ENCODE data around the gene ANKRD13A.
"Not testable (repeated sequence)": the region's sequence is repeated elsewhere in the genome, so short reads cannot be mapped to it uniquely, and the experiment has no call there.

ANKRD13A gene

DNA sequence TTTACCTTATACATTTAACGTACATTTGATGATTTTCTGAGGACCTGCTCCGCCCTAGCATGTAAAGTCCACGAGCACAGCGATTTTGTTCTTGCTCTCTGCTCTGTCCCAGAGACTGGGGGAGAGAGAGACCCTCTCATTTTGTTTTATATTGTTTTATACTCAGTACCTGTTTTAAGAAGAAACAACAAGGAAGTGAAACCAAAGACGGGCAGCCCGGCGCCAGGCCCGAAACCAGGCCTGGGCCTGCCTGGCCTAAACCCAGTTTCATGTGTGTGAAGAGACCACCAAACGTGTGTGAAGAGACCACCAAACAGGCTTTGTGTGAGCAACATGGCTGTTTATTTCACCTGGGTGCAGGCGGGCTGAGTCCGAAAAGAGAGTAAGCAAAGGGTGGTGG is 49.8 kb downstream of the ANKRD13A start:
- not testable (repeated sequence) for DNase-seq (ENCODE audit: low spot score)

- DNase-seq (ENCODE audit: low spot score) = not testable (repeated sequence)
These were observed 50.4 kb downstream of the ANKRD13A start for GRCh38 chr12:110049666-110050065.

DNA sequence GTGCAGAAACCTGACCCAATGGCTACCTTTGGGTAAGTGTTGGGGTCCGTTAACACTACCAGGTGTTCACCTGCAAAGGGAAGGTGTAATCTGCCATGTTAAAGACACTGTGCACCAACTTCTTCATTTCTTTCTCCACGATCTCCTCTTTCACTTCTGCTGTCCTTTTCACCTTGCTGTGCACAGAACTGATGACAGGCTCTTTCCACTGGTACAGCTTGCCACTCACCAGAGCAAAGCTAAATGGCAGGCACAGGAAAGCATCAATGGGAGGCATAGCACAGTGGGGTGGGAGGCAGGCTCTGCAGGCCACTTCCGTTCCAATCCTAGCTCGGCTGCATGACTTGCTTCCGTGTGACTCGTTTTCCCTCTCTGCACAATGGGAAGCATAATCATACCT is 51.7 kb downstream of the ANKRD13A start:
- no peak for DNase-seq (ENCODE audit: low spot score)

DNA sequence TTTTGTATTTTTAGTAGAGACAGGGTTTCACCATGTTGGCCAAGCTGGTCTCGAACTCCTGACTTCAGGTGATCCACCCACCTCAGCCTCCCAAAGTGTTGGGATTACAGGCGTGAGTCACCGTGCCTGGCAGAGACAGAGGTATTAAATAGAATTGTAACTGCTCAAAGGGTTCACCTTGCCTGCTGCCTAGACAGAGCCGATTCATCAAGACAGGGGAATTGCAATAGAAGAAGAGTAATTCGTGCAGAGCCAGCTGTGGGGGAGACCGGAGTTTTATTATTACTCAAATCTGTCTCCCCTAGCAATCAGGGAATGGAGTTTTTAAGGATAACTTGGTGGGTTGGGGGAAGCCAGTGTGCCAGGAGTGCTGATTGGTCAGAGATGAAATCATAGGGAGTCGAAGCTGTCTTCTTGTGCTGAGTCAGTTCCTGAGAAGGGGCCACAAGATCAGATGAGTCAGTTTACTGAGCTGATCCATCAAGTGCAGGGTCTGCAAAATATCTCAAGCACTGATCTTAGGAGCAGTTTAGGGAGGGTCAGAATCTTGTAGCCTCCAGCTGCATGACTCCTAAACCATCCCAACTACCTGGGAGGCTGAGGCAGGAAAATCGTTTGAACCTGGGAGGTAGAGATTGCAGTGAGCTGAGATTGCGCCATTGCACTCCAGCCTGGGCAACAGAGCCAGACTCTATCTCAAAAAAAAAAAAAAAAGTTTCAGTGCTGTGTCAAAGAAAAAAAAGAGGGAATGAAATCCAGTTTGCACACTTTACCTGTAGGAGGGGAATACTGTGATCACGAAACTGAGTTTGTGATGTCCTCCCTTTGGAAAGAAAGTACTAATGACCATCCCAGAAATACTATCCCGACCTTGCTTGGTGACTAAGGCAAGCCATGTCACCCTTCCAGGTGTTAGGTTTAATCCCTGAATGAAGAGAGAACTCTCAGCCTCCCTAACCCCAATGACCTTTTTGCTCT is 56.4 kb downstream of the ANKRD13A start:
- peak; percentile 63 for DNase-seq (ENCODE audit: low spot score)

DNA sequence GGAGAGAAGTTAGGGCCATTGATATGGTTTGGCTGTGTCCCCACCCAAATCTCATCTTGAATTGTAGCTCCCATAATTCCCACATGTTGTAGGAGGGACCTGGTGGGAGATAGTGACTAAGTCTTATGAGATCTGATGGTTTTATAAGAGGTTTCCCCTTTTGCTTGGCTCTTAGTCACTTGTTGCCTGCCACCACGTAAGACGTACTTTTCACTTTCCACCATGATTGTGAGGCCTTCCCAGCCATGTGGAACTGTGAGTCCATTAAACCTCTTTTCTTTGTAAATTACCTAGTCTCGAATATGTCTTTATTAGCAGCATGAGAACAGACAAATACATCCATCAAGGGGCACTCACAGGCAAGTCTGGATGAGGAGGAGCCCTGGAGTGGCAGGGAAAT is 57.4 kb downstream of the ANKRD13A start:
- DNase-seq (ENCODE audit: low spot score) = not testable (repeated sequence)

DNA sequence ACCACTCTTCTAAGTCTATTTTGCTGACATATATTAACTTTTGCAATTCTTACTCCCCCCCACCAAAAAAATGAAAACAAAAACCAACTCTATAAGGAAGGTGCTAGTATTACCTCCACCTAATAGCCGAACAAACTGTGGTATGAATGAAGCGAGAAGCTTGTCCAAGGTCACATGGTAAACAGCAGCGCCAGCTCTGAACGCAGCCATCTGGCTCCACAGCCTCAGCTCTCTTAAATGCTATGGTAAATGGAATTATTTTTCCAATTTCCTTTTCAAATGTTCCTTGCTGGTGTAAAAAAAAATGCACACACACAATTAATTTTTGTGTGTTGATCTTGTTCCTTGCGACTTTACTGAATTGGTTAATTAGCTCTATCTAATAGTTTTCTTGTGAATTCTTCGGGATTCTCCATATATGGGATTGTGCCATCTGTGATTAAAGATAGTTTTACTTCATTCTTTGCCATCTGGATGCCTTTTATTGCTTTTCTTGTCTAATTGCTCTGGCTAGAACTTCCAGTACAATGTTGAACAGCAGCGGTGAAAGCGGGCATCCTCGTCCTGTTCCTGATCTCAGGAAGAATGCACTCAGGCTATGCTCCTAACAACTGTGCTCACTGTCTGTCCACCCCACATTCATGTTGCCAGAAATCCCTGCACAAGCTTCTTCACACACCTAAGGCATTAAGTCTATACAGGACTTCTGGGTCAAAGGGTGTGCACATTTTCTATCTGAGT is 59.8 kb downstream of the ANKRD13A start:
- DNase-seq (ENCODE audit: low spot score) = no peak

DNA sequence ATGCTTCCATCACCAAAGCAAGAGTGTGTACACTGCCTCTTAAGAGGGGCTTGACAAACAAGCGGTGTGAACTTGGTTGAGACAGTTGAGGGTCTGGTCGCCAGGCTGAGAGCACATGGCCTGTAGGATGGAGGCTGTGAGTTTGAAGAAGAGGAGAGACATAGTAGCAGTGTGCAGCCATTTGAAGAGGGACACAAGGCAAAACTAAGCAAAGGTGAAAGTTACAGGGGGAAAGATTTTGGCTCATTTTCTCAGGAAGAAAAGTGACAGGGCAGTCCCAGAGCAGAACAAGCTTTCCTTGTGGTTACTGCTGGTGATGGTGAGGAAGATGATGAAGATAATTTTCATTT is 60.4 kb downstream of the ANKRD13A start:
- no peak for DNase-seq (ENCODE audit: low spot score)

GRCh38 chr12:110062241-110062640 is 63.0 kb downstream of the ANKRD13A start:
- DNase-seq (ENCODE audit: low spot score) = no peak

GRCh38 chr12:110065540-110065939 is 66.3 kb downstream of the ANKRD13A start:
- no peak for DNase-seq (ENCODE audit: low spot score)

- no peak for DNase-seq (ENCODE audit: low spot score)
These were observed 68.3 kb downstream of the ANKRD13A start for GRCh38 chr12:110067531-110067930.

GRCh38 chr12:110068115-110068514 is 68.9 kb downstream of the ANKRD13A start:
- not testable (repeated sequence) for DNase-seq (ENCODE audit: low spot score)

- DNase-seq (ENCODE audit: low spot score) = no peak
These were observed 69.4 kb downstream of the ANKRD13A start for GRCh38 chr12:110068654-110069053.

GRCh38 chr12:110071504-110071903 is 72.3 kb downstream of the ANKRD13A start:
- no peak for DNase-seq (ENCODE audit: low spot score)

DNA sequence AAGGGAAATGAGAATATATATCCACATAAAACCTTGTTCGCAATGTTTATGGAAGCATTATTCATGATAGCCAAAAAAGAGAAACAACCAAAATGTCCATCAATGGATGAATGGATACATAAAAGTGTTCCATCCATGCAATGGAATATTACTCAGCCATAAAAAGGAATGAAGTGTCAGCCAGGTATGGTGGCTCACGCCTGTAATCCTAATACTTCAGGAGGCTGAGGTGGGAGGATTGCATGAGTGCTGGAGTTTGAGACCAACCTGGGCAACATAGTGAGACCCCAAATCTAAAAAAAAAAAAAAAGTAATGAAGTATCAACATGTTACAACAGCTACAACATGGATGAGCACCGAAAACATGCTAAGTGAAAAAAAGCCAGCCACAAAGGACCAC is 72.7 kb downstream of the ANKRD13A start:
- DNase-seq (ENCODE audit: low spot score) = no peak

DNA sequence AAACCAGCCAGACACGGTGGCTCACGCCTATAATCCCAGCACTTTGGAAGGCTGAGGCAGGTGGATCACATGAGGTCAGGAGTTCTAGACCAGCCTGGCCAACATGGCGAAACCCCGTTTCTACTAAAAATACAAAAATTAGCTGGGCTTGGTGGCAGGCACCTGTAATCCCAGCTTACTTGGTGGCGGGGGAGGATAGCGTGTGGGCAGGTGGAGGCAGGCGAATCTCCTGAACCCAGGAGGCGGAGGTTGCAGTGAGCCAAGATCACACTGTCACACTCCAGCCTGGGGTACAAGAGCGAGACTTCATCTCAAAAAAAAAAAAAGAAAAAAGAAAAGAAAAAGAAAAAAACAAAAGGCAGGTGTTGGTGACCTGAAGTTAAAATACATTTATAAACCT is 73.4 kb downstream of the ANKRD13A start:
- not testable (repeated sequence) for DNase-seq (ENCODE audit: low spot score)

DNA sequence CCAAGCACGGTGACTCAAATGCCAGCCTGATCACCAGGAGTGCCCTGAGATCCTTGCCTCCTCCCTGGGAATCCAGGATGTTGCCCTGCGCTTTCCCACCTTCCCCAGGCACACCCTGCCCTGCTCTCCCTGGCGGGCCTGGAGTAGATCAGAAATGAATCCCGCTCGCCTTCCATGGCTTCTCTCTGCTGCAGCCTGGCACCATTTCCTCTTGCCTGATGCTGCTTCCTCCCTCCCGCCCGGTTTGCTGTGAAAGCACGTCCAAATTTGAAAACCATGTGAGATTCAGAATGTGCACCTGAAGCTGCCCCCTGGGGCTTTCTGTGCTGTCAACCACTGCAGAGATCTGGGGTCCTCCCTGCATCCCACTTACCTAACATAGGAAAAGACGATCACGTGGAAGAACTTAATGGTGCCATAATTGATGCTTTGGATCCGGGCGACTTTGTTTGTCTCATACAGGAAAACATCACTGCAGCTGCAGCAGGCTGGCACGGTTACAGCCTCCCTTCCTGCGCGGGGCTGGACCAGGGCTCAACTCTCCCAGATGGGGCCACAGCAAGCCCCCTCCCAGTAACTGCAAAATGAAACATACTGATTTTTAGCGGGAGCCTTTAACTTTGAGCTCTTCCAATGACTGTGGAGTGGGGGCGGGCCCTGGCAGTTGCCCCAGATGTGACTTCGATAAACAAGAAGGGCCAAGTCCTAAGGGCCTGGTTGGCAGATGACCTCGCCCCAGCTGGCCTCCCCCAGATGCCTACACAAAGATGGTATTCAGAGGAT is 74.0 kb downstream of the ANKRD13A start:
- DNase-seq (ENCODE audit: low spot score) = peak; percentile 6

DNA sequence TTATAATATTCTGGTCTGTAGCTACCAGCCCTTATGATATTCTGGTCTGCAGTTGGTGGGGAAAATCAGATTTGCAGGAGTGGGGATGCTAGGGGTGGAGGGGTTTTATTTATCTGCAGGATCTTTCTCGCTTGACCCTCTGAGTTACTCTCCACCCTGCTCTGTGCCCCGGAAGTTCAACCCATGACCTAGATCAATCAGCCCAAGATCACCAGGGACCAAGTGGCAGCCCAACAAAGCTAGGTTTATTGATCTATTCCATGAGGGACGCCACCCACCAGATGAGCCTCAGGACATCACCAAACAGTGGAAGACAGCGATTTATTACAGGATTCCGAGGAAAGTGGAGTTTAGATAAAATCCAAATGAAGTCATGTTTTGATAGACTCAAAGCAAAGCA is 74.9 kb downstream of the ANKRD13A start:
- DNase-seq (ENCODE audit: low spot score) = no peak

DNA sequence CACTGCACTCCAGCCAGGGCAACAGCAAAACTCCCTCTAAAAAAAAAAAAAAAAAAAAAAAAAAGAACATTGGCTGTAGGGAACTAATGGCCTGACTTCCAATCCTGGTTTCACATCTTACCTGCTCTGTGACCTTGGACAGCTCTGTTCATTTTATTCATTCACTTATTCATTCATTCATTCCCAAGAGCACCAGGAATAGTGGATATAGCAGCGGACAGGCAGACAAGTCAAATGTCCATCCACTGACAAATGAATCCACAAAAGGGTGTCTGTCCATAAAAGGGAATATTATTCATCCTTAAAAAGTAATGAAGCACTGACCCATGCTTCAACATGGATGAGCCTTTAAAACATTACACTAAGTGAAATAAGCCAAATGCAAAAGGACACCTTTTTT is 76.7 kb downstream of the ANKRD13A start:
- DNase-seq (ENCODE audit: low spot score) = no peak

GRCh38 chr12:110077800-110078199 is 78.6 kb downstream of the ANKRD13A start:
- no peak for DNase-seq (ENCODE audit: low spot score)

GRCh38 chr12:110079477-110080400 is 80.5 kb downstream of the ANKRD13A start:
- DNase-seq (ENCODE audit: low spot score) = peak; percentile 15

DNA sequence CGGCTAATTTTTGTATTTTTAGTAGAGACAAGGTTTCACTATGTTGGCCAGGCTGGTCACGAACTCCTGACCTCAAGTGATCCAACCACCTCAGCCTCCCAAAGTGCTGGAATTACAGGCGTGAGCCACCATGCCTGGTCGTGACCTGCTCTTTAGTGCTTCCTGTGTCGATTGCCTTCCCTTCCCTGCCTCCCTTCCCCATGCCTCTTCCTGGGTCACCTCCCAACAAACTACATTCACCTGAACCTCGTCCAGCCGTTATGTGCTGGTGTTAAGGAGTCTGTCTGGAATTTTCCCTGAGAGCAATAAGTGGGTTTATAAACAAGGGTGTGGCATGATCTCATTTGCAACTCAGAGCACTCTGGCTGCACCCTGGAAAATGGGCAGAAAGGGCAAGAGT is 81.2 kb downstream of the ANKRD13A start:
- DNase-seq (ENCODE audit: low spot score) = no peak

All from kidney capillary endothelial cell (primary cell).